GM12892 (cell line): ENCODE measurements around the gene LRRC4B.

Experiments used
- DNase-seq: peaks from one replicate; pipeline ENCODE4 v3.0.0; 2011; ENCODE audit not compliant: insufficient read length
- FAIRE-seq: peaks from 2 replicates; lab custom pipeline; 2011; peaks lifted over from hg19 to GRCh38; lab: Jason Lieb, UNC
- POLR2A ChIP-seq: IDR thresholded peaks from 2 replicates; pipeline ENCODE4 v1.6.1; 2011; ENCODE audit warnings: low read depth, low read length, control low read depth
- POLR2AphosphoS5 ChIP-seq: IDR thresholded peaks from 2 replicates; pipeline ENCODE4 v1.6.1; 2011; ENCODE audit warnings: low read depth, low read length, control low read depth
- TAF1 ChIP-seq: IDR thresholded peaks from 2 replicates; pipeline ENCODE4 v1.6.1; 2011; ENCODE audit warnings: low read depth, mild to moderate bottlenecking, control low read depth, low read length, borderline replicate concordance

Gene LRRC4B

GRCh38 chr19:50568728-50569698 lies 778 bp upstream of the LRRC4B start:
- TF ChIP-seq POLR2AphosphoS5 (no peak), TAF1 (no peak), POLR2A (no peak)
- no peak for DNase-seq
- no peak for FAIRE-seq

GRCh38 chr19:50567052-50567841 lies 988 bp downstream of the LRRC4B start:
- FAIRE-seq (no peak), DNase-seq (no peak)
- no peak for TF ChIP-seq TAF1
- TF ChIP-seq POLR2A, result no peak
- no peak for TF ChIP-seq POLR2AphosphoS5

- TF ChIP-seq TAF1, result no peak
- TF ChIP-seq POLR2AphosphoS5, result no peak
- TF ChIP-seq POLR2A, result no peak
- FAIRE-seq (no peak), DNase-seq (no peak)
These were observed 2.0 kb downstream of the LRRC4B start for GRCh38 chr19:50565984-50566903.

- TF ChIP-seq POLR2A (no peak), POLR2AphosphoS5 (no peak), TAF1 (no peak)
- DNase-seq, result no peak
- no peak for FAIRE-seq
These were observed 3.8 kb downstream of the LRRC4B start for GRCh38 chr19:50564229-50565105.

- no peak for DNase-seq
- no peak for FAIRE-seq
- TF ChIP-seq POLR2AphosphoS5 (no peak), TAF1 (no peak), POLR2A (no peak)
These were observed 4.6 kb downstream of the LRRC4B start for GRCh38 chr19:50563597-50563996.

GRCh38 chr19:50562996-50563395 lies 5.2 kb downstream of the LRRC4B start:
- FAIRE-seq, result no peak
- DNase-seq, result peak; percentile 5
- TF ChIP-seq TAF1, result no peak

GRCh38 chr19:50562329-50562728 lies 5.9 kb downstream of the LRRC4B start:
- DNase-seq (no peak), FAIRE-seq (no peak)
- no peak for TF ChIP-seq POLR2A
- no peak for TF ChIP-seq POLR2AphosphoS5
- TF ChIP-seq TAF1, result no peak

- no peak for FAIRE-seq
- TF ChIP-seq POLR2A (no peak), TAF1 (no peak), POLR2AphosphoS5 (no peak)
- DNase-seq, result no peak
These were observed 8.6 kb downstream of the LRRC4B start for GRCh38 chr19:50559636-50560035.

GRCh38 chr19:50558449-50558848 lies 9.8 kb downstream of the LRRC4B start:
- no peak for TF ChIP-seq POLR2A
- TF ChIP-seq TAF1, result no peak
- no peak for TF ChIP-seq POLR2AphosphoS5
- no peak for FAIRE-seq
- no peak for DNase-seq

- FAIRE-seq, result peak; percentile 62
- no peak for DNase-seq
- TF ChIP-seq POLR2AphosphoS5 (no peak), TAF1 (no peak), POLR2A (no peak)
These were observed 10.2 kb downstream of the LRRC4B start for GRCh38 chr19:50558039-50558438.
